HL-60/S4 (cell line): Measurements from ENCODE around the gene SLC25A21.
"Not testable (repeated sequence)": the region's sequence is repeated elsewhere in the genome, so short reads cannot be mapped to it uniquely, and the experiment has no call there.

Experiments used
- in situ Hi-C: fragments of 300-500 bp; cut with MboI; formaldehyde crosslinking; loops from 2 replicates; pipeline ENCODE4 v1.14.3; 2022; ENCODE audit warnings: low sequenced_read_pairs

Gene SLC25A21

GRCh38 chr14:36746872-36747271 is 425.5 kb downstream of the SLC25A21 start:
- in situ Hi-C loops, result no loop called here

DNA sequence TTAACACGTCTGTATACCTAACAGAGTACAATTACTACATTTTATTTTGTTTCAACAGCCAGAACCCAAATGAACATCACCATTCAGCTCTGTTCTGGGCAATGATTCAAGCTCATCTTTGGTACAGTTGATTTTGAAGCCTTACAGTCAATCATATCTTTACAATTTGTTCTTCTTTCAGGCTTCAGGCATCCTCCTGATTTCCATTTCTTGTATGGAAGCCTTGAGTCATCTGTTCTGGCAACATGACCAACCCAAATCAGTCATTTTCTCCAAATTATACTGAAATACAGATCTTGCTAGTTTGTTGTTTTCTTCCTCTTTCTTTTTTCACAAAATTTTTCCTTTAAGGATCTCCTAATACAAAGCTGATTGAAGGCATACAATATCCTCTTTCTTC is 430.5 kb downstream of the SLC25A21 start:
- in situ Hi-C loops, result no loop called here

GRCh38 chr14:36738269-36738668 is 434.1 kb downstream of the SLC25A21 start:
- in situ Hi-C loops, result no loop called here

- in situ Hi-C loops, result no loop called here
Measured at GRCh38 chr14:36726128-36726527, 446.3 kb downstream of the SLC25A21 start.

- in situ Hi-C loops, result no loop called here
Measured at GRCh38 chr14:36724162-36724561, 448.2 kb downstream of the SLC25A21 start.

GRCh38 chr14:36723530-36723929 is 448.9 kb downstream of the SLC25A21 start:
- in situ Hi-C loops, result no loop called here

DNA sequence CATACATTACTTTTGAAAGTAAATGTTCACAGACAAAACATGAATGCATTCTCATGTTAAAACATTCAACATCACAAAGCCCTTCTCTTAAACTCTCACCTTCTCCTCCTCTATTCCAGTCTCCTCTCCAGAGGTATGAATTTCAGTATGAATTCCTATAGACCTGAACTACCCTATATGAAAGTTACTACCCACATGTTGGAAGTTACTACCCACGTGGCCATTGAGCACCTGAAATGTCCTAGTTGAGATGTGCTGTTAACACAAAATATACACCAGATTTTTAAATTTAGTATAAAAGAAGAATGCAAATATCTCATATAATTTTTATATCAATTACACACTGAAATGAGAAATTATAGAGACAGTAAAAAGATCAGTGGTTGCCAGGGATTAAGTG is 450.5 kb downstream of the SLC25A21 start:
- in situ Hi-C loops, result no loop called here

- in situ Hi-C loops, result no loop called here
Measured at GRCh38 chr14:36720657-36721056, 451.7 kb downstream of the SLC25A21 start.

DNA sequence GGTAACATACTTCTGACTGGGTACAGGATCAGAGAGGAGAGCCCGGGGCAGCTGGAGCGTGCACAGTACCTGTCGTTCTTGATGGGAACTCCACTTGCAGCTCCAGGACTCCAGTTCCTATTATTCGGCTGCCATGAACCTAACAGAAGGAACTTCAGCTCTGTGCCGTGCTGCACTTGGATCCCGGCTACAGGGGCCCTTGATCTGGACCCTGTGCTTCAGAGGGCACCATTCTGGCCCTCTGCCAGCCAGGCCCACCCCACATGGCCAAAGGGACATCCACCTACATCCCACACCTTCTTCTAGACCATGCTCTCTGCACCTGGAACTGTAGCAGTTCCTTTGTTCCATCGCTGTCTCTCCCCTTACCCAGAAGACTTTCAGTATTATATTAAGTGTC is 452.6 kb downstream of the SLC25A21 start:
- in situ Hi-C loops, result no loop called here

DNA sequence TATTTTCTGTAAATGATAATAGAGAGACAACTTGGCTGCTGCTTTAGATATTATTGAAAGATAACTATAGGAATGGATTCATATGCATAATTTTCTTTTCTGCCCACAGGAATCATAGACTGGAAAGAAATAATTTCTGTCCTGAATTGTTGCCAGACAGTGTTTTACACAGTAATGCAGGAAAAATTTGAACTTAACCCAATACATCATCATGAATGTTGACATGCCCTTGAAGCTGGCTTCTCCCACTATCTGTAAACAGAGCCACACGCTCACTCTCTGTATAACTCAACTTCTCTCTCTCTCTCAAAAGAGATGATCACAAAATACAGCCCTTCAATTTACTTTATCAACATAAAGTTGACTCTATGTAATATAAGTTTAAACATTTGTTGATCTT is 454.2 kb downstream of the SLC25A21 start:
- in situ Hi-C loops, result no loop called here

- in situ Hi-C loops, result no loop called here
Measured at GRCh38 chr14:36717363-36717762, 455.0 kb downstream of the SLC25A21 start.

- in situ Hi-C loops, result no loop called here
Measured at GRCh38 chr14:36716614-36717184, 455.7 kb downstream of the SLC25A21 start.

GRCh38 chr14:36713960-36714703 is 458.3 kb downstream of the SLC25A21 start:
- in situ Hi-C loops, result no loop called here

GRCh38 chr14:36707570-36707969 is 464.8 kb downstream of the SLC25A21 start:
- in situ Hi-C loops, result no loop called here

DNA sequence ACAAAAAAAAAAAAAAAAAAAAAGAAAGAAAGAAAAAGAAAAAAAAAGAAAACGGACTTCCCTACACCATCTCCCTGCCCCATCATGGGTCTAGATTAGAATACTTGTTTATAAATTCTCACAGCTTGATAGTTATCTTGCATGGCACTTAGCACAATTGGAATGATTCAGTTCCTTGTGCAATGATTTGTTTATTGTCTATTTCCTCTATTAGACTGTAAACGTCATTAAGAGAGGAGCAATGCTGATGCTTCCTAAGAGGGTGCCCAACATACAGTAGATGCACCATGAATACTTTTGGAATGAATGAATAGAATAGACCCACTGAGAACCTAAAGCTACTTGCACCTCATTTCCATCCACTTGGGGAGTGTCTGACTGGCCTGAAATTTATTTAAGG is 469.9 kb downstream of the SLC25A21 start:
- in situ Hi-C loops, result no loop called here

GRCh38 chr14:36701132-36701531 is 471.3 kb downstream of the SLC25A21 start:
- in situ Hi-C loops, result no loop called here

DNA sequence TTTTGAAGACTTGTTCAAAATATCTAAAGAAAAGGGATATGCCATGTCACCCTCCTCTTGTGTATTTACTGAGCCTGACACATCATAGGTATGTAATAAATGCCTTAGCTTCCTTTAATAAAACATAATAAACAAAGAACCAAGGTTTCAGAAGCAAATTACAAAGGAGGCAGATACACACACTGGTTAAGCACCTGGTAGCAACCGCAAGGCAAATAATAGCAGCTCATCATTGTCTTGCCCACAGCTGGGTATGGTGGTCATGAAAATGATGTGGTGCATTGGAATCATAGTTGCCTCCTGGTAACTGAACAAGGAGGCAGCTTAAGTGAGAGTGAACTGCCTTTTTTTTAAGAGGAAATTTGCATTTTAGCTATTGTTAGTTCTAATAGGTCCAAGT is 471.8 kb downstream of the SLC25A21 start:
- in situ Hi-C loops, result no loop called here

- in situ Hi-C loops, result not testable (repeated sequence)
Measured at GRCh38 chr14:36699420-36699819, 473.0 kb downstream of the SLC25A21 start.

GRCh38 chr14:36690311-36691040 is 481.9 kb downstream of the SLC25A21 start:
- in situ Hi-C loops, result no loop called here

- in situ Hi-C loops, result no loop called here
Measured at GRCh38 chr14:36684946-36685345, 487.5 kb downstream of the SLC25A21 start.

- in situ Hi-C loops, result no loop called here
Measured at GRCh38 chr14:36683083-36683724, 489.2 kb downstream of the SLC25A21 start.

GRCh38 chr14:36682338-36682737 is 490.1 kb downstream of the SLC25A21 start:
- in situ Hi-C loops, result no loop called here
